PFSK-1 (cell line): ENCODE data around the gene NFKBIE.

Experiments used
- FOXP2 ChIP-seq: optimal IDR thresholded peaks from 2 replicates; pipeline ENCODE3; 2011; ENCODE audit warnings: borderline replicate concordance, control low read depth, inconsistent platforms; ENCODE audit not compliant: insufficient read depth; ENCODE audit errors: extremely low read length, extremely low read depth
- POLR2AphosphoS5 ChIP-seq: IDR thresholded peaks from 2 replicates; pipeline ENCODE4 v1.6.1; 2012; ENCODE audit warnings: low read depth, mild to moderate bottlenecking, control low read depth, low read length, moderate library complexity
- SIN3A ChIP-seq: IDR thresholded peaks from 2 replicates; pipeline ENCODE4 v1.6.1; 2012; ENCODE audit warnings: mild to moderate bottlenecking, low read length, moderate library complexity, borderline replicate concordance; ENCODE audit not compliant: insufficient read depth
- TAF1 ChIP-seq: IDR thresholded peaks from 2 replicates; pipeline ENCODE4 v1.6.1; 2012; ENCODE audit warnings: low read length, control low read depth, borderline replicate concordance; ENCODE audit not compliant: insufficient read depth
- TF ChIP-seq, protein P1 (sequence below), 2 experiments: IDR thresholded peaks; 2 replicates each; pipeline versions ENCODE4 v1.6.1 to v1.8.0; 2011 to 2012; ENCODE audit warnings: low read depth in 2 of 2, low read length in 2 of 2, control low read depth in 1 of 2, inconsistent platforms in 1 of 2, mild to moderate bottlenecking in 1 of 2, moderate library complexity in 1 of 2; ENCODE audit not compliant: insufficient read depth in 1 of 2

DNA sequence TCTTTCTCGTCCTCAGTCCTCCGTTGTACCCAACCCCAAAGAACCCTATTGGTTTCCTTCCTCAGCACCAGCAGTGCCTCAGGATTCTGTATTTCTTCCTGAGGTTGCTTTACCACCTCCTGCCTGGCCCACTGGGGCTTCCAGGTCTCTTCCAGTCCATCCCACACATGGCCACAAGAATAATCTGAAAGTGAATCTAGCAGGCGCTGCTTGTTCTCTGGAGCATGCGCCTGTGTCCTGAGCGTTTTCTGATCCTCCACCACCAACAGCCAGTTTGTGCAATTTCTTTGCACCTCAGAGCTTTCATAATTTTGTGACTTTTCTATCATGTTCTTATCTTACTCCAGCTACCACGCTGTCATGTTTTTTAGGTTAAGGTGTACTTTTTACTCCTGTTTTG is 30.1 kb downstream of the NFKBIE start:
- TF ChIP-seq POLR2AphosphoS5 (no peak), TAF1 (no peak), SIN3A (no peak), FOXP2 (no peak)
- TF ChIP-seq, protein P1, sequence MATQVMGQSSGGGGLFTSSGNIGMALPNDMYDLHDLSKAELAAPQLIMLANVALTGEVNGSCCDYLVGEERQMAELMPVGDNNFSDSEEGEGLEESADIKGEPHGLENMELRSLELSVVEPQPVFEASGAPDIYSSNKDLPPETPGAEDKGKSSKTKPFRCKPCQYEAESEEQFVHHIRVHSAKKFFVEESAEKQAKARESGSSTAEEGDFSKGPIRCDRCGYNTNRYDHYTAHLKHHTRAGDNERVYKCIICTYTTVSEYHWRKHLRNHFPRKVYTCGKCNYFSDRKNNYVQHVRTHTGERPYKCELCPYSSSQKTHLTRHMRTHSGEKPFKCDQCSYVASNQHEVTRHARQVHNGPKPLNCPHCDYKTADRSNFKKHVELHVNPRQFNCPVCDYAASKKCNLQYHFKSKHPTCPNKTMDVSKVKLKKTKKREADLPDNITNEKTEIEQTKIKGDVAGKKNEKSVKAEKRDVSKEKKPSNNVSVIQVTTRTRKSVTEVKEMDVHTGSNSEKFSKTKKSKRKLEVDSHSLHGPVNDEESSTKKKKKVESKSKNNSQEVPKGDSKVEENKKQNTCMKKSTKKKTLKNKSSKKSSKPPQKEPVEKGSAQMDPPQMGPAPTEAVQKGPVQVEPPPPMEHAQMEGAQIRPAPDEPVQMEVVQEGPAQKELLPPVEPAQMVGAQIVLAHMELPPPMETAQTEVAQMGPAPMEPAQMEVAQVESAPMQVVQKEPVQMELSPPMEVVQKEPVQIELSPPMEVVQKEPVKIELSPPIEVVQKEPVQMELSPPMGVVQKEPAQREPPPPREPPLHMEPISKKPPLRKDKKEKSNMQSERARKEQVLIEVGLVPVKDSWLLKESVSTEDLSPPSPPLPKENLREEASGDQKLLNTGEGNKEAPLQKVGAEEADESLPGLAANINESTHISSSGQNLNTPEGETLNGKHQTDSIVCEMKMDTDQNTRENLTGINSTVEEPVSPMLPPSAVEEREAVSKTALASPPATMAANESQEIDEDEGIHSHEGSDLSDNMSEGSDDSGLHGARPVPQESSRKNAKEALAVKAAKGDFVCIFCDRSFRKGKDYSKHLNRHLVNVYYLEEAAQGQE (IDR thresholded peaks at IDR 0.05; ENCODE audit: insufficient read depth in 1 of 2, low read depth in 2 of 2, low read length in 2 of 2): no peak
